ENCODE data around the gene BRINP2. TPM values are rescaled to one million over a fixed set of nuclear protein-coding genes. Genes with fewer than 3 reads are reported as not detected.

Gene BRINP2
- total and polyA plus RNA-seq, 2 of the 13 experiments (the other 11 are each of a cell fraction or from before 2014, with no cell fraction given): 0.08 to 0.20 TPM

GRCh38 chr1:177206831-177207355 lies 36.1 kb downstream of the BRINP2 start:
- TF ChIP-seq ZBTB34 (CRISPR knock-in tag; IDR thresholded peaks at IDR 0.05): no peak
- TF ChIP-seq ATF3 (CRISPR knock-in tag; IDR thresholded peaks at IDR 0.05): no peak
- TF ChIP-seq THYN1 (CRISPR knock-in tag; IDR thresholded peaks at IDR 0.05; ENCODE audit: borderline replicate concordance, low read depth): no peak
- BruUV-seq (replicated peaks): no TSS peak
- Histone ChIP-seq H3K27me3 (ENCODE audit: control insufficient read depth in 1 of 2, insufficient read depth in 2 of 2, low read length in 2 of 2) (no peaks in the 10 kb centered on the region), H3K4me1 (ENCODE audit: insufficient read depth, low read length) (no peaks in the 10 kb centered on the region; the same call in 1 of the 2 replicates), H3K36me3 (replicated peaks in 1 of 2; ENCODE audit: control insufficient read depth in 1 of 2, insufficient read depth in 2 of 2, low read length in 2 of 2) (no peaks in the 10 kb centered on the region), H3K4me2 (ENCODE audit: low read depth, low read length) (no peak overlapping the region), H3K9me3 (ENCODE audit: low read length) (no peaks in the 10 kb centered on the region), H4K20me1 (ENCODE audit: insufficient read depth, low read length) (no peaks in the 10 kb centered on the region), H3K27ac (ENCODE audit: extremely low read length, insufficient read depth, low read length) (no peak overlapping the region), H3K79me2 (ENCODE audit: insufficient read depth, low read length) (no peaks in the 10 kb centered on the region), H3K9ac (ENCODE audit: insufficient read depth, low read depth, low read length) (no peak overlapping the region), H3K4me3 (replicated peaks in 1 of 3; ENCODE audit: insufficient read depth in 1 of 3, low read depth in 2 of 3, low read length in 3 of 3) (no peak overlapping the region), H2AFZ (ENCODE audit: low read length) (no peak overlapping the region)
- POLR2A ChIA-PET: no interaction called here
- in situ Hi-C loops (cut with HindIII; ENCODE audit: extremely low pct_ligation_motif_present, low pct_unique_long_range_greater_than_20kb): no loop called here
- CTCF ChIA-PET (ENCODE audit: low intra/inter-chr PET ratio, low total read pairs): no interaction called here
- FAIRE-seq (no peak), ATAC-seq (no peak), DNase-seq (ENCODE audit: low spot score) (no peak)
- intact Hi-C loops (cut with micrococcal nuclease; ENCODE audit: unreplicated experiment): no loop called here

- DNase-seq (ENCODE audit: low spot score): no peak
- H3K27me3 ChIP-seq (ENCODE audit: control insufficient read depth in 1 of 2, insufficient read depth in 2 of 2, low read length in 2 of 2): no peaks in the 10 kb centered on the region
- BruUV-seq (replicated peaks): no TSS peak
- H3K9me3 ChIP-seq (ENCODE audit: low read length): no peaks in the 10 kb centered on the region
- no peaks in the 10 kb centered on the region; the same call in 1 of the 2 replicates for H3K4me1 ChIP-seq (ENCODE audit: insufficient read depth, low read length)
- FAIRE-seq: no peak
- H3K9ac ChIP-seq (ENCODE audit: insufficient read depth, low read depth, low read length): no peak overlapping the region
- no peak overlapping the region for H2AFZ ChIP-seq (ENCODE audit: low read length)
- no peak overlapping the region for H3K4me3 ChIP-seq (replicated peaks in 1 of 3; ENCODE audit: insufficient read depth in 1 of 3, low read depth in 2 of 3, low read length in 3 of 3)
- no peaks in the 10 kb centered on the region for H3K79me2 ChIP-seq (ENCODE audit: insufficient read depth, low read length)
- no peaks in the 10 kb centered on the region for H3K36me3 ChIP-seq (replicated peaks in 1 of 2; ENCODE audit: control insufficient read depth in 1 of 2, insufficient read depth in 2 of 2, low read length in 2 of 2)
- ChIA-PET POLR2A (no interaction called here), CTCF (ENCODE audit: low intra/inter-chr PET ratio, low total read pairs) (no interaction called here)
- H3K4me2 ChIP-seq (ENCODE audit: low read depth, low read length): no peak overlapping the region
- intact Hi-C loops (cut with micrococcal nuclease; ENCODE audit: unreplicated experiment) (no loop called here), in situ Hi-C loops (cut with HindIII; ENCODE audit: extremely low pct_ligation_motif_present, low pct_unique_long_range_greater_than_20kb) (no loop called here)
- no peaks in the 10 kb centered on the region for H4K20me1 ChIP-seq (ENCODE audit: insufficient read depth, low read length)
- no peak for ATAC-seq
- 34% methylated on average over 4 of the region's 4 CpGs for WGBS (ENCODE audit: low lambda C conversion rate)
- no peak overlapping the region for H3K27ac ChIP-seq (ENCODE audit: extremely low read length, insufficient read depth, low read length)
- TF ChIP-seq ZHX1 (CRISPR knock-in tag; IDR thresholded peaks at IDR 0.05; ENCODE audit: low read depth): no peak
- TF ChIP-seq ZNF331 (CRISPR knock-in tag; IDR thresholded peaks at IDR 0.05): no peak
These were observed 38.2 kb downstream of the BRINP2 start for GRCh38 chr1:177208920-177209319.
